Vagina (tissue), 2 donors: ENCODE data around the gene KIAA0408. TPM values are rescaled to one million over a fixed set of nuclear protein-coding genes. Genes with fewer than 3 reads are reported as not detected.
"Not testable (repeated sequence)": the region's sequence is repeated elsewhere in the genome, so short reads cannot be mapped to it uniquely, and the experiment has no call there.

Experiments used
- DNase-seq, 2 donors: peaks; one replicate each; pipeline ENCODE4 v3.0.0-alpha.2; 2017; ENCODE audit errors: extremely low spot score in 2 of 2
- H3K27ac ChIP-seq: fragments of 200-600 bp; sonication (generic); one replicate; pipeline ENCODE4 v1.5.1; 2019
- H3K27me3 ChIP-seq: fragments of 200-600 bp; sonication (generic); one replicate; pipeline ENCODE4 v1.5.1; 2019
- H3K36me3 ChIP-seq, 2 donors: fragments of 200-600 bp; sonication (generic); one replicate each; pipeline ENCODE4 v1.5.1; 2017 to 2019
- H3K4me1 ChIP-seq: fragments of 200-600 bp; sonication (generic); one replicate; pipeline ENCODE4 v1.5.1; 2019
- H3K4me3 ChIP-seq, 2 donors: fragments of 200-600 bp; sonication (generic); 1 replicate in 1 of 2; 2 replicates in 1 of 2; pipeline ENCODE4 v1.5.1; 2016 to 2019
- H3K9me3 ChIP-seq: fragments of 200-600 bp; sonication (generic); one replicate; pipeline ENCODE4 v1.5.1; 2019
- POLR2A ChIP-seq, 2 donors: fragments of 450-650 bp; IDR thresholded peaks; one replicate each; pipeline ENCODE4 v1.6.1; 2017; ENCODE audit warnings: antibody characterized with exemption in 2 of 2, mild to moderate bottlenecking in 2 of 2, moderate library complexity in 2 of 2
- POLR2AphosphoS5 ChIP-seq, 2 donors: sonication (generic); formaldehyde crosslinking; IDR thresholded peaks; one replicate each; pipeline ENCODE4 v1.9.0; 2017; ENCODE audit warnings: antibody characterized with exemption in 2 of 2, mild to moderate bottlenecking in 2 of 2, low read depth in 1 of 2; ENCODE audit not compliant: insufficient read depth in 1 of 2
- intact Hi-C: fragments of 100-400 bp; cut with DNase I; formaldehyde crosslinking; loops from one replicate; pipeline ENCODE4 v1.15.1; 2023
- total RNA-seq: library from RNA; depleted of rRNA; stranded (reverse); fragments of >200 nt; gene quantifications from one replicate; pipeline ENCODE4 v1.2.3, GENCODE V29; 2016
- TF ChIP-seq, protein P1 (sequence below), 3 experiments: fragments of 450-650 bp in 2 of 3; fragments of 200-600 bp in 1 of 3; sonication (generic) in 1 of 3; IDR thresholded peaks; one replicate each; pipeline ENCODE4 v1.5.1; 2017 to 2019; ENCODE audit warnings: antibody characterized with exemption in 3 of 3, mild to moderate bottlenecking in 2 of 3, moderate library complexity in 2 of 3

The KIAA0408 gene
- total RNA-seq, 1 donor from 2014 or later = 4.7 TPM

DNA sequence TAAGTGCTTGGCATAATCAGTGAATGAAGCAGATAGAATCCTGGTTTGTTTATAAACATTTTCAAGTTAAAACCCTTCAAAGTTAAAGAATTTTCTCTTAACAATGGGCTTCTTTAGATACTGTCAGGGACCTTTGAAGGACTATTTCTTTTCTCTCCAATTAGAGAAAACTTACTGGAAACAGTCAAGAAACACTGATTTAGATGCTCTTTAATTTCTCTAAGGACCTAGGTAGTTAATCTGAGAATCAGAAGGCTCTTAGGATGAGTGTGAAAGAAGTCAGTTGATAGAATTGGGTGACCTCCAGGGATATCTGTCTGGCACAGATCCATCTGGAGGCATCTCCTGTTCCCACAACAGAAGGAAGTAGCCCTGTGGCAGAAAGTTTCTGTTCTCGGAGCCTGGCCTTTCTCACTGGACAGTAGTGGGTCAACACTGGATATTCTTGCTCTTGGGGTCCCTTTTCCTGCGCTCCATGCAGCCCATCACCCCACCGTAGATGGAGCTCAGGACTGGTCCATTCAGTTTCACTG lies 22.5 kb downstream of the KIAA0408 start:
- intact Hi-C loops = no loop called here
- Histone ChIP-seq H3K27ac (no peak overlapping the region), H3K4me1 (no peaks in the 10 kb centered on the region), H3K4me3 (no peak overlapping the region), H3K36me3 (no peaks in the 10 kb centered on the region), H3K27me3 (no peaks in the 10 kb centered on the region), H3K9me3 (no peaks in the 10 kb centered on the region)
- TF ChIP-seq POLR2A (IDR thresholded peaks at IDR 0.05) = no peak
- TF ChIP-seq, protein P1, sequence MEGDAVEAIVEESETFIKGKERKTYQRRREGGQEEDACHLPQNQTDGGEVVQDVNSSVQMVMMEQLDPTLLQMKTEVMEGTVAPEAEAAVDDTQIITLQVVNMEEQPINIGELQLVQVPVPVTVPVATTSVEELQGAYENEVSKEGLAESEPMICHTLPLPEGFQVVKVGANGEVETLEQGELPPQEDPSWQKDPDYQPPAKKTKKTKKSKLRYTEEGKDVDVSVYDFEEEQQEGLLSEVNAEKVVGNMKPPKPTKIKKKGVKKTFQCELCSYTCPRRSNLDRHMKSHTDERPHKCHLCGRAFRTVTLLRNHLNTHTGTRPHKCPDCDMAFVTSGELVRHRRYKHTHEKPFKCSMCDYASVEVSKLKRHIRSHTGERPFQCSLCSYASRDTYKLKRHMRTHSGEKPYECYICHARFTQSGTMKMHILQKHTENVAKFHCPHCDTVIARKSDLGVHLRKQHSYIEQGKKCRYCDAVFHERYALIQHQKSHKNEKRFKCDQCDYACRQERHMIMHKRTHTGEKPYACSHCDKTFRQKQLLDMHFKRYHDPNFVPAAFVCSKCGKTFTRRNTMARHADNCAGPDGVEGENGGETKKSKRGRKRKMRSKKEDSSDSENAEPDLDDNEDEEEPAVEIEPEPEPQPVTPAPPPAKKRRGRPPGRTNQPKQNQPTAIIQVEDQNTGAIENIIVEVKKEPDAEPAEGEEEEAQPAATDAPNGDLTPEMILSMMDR (IDR thresholded peaks at IDR 0.05) = no peak
- no peak for TF ChIP-seq POLR2AphosphoS5 (IDR thresholded peaks at IDR 0.05; ENCODE audit: insufficient read depth in 1 of 2, low read depth in 1 of 2)
- no peak for DNase-seq

DNA sequence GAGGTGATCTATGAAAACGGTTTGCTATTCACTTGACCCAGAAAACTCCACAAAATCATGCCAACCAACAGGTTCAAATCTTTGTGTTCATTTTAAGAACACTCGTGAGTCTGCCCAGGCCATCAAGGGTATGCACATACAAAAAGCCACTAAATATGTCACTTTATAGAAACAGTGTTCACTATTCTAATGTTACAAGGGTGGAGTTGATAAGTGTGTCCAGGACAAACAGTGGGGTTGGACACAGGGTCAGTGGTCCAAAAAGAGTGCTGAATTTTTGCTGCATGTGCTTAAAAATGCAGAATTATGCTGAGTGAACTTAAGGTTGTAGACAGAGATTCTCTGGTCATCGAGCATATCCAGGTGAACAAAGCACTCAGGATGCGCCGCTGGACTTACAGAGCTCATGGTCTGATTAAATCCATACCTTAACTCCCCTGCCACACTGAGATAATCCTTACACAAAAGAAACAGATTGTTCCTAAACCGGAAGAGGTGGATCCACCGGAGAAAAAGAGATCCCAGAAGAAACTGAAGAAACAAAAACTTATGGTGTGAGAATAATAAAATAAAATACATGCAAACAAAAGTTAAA lies 23.5 kb downstream of the KIAA0408 start:
- no peak overlapping the region for H3K4me3 ChIP-seq
- no peaks in the 10 kb centered on the region for H3K36me3 ChIP-seq
- H3K9me3 ChIP-seq = no peaks in the 10 kb centered on the region
- intact Hi-C loops = no loop called here
- no peaks in the 10 kb centered on the region for H3K4me1 ChIP-seq
- no peak for DNase-seq
- no peaks in the 10 kb centered on the region for H3K27me3 ChIP-seq
- H3K27ac ChIP-seq = no peak overlapping the region
- TF ChIP-seq POLR2A (IDR thresholded peaks at IDR 0.05) = no peak
- TF ChIP-seq, protein P1 (IDR thresholded peaks at IDR 0.05) = no peak
- TF ChIP-seq POLR2AphosphoS5 (IDR thresholded peaks at IDR 0.05; ENCODE audit: insufficient read depth in 1 of 2, low read depth in 1 of 2) = no peak

DNA sequence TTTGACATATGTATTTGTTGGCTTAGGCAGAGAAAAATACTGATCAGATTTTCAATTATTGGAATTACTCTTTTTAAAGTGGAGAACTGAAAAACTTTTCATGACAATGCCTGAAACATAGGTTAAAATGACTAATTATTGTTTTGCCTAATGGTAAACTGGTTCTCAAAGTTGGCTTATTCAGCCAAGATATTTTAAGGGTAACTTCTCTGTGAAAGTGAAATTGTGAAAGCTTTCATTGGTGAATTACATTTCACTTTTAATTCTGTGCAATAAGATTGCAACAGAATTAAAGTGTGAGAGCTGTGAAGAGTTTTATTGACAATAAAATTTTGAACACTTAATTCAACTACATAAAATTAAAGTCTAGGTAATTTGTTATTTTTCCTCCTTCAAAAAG lies 24.5 kb downstream of the KIAA0408 start:
- H3K36me3 ChIP-seq = no peaks in the 10 kb centered on the region
- DNase-seq = no peak
- H3K4me3 ChIP-seq = no peak overlapping the region
- no peaks in the 10 kb centered on the region for H3K9me3 ChIP-seq
- intact Hi-C loops = no loop called here
- H3K4me1 ChIP-seq = no peaks in the 10 kb centered on the region
- TF ChIP-seq, protein P1 (IDR thresholded peaks at IDR 0.05) = no peak
- H3K27ac ChIP-seq = no peak overlapping the region
- H3K27me3 ChIP-seq = no peaks in the 10 kb centered on the region

DNA sequence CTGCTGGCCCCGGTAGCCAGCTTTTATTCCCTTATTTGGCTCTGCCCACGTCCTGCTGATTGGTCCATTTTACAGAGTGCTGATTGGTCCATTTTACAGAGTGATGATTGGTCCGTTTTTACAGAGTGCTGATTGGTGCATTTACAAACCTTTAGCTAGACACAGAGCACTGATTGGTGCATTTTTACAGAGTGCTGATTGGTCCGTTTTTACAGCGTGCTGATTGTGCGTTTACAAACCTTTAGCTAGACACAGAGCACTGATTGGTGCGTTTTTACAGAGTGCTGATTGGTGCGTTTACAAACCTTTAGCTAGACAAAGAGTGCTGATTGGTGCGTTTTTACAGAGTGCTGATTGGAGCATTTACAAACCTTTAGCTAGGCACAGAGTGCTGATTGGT lies 30.6 kb downstream of the KIAA0408 start:
- DNase-seq, H3K4me3 ChIP-seq, H3K36me3 ChIP-seq, H3K27ac ChIP-seq, H3K27me3 ChIP-seq, H3K9me3 ChIP-seq, intact Hi-C loops, H3K4me1 ChIP-seq: not testable (repeated sequence)

DNA sequence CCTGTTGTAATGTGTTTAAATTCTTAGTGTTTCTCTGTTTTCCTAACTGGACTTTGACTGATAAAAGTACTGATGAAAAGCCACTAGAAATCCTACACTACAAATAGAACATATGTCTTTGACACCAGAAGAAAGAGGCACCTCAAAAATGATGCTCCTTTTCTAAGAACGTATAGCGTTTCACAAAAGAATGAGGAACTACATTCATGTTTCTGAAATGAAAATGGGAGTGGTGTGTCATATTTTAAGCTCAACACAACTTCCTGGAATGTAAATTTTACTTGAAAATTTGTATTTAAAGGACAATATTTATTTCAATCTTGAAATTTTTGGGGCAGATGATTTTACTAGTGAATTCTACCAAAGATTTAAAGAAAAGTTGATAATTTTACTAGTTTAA lies 35.3 kb downstream of the KIAA0408 start:
- no peak overlapping the region for H3K4me3 ChIP-seq
- no peak overlapping the region for H3K27ac ChIP-seq
- H3K4me1 ChIP-seq = peaks cover 4% of the 10 kb centered on the region
- no peak for DNase-seq
- H3K27me3 ChIP-seq = no peaks in the 10 kb centered on the region
- H3K9me3 ChIP-seq = no peaks in the 10 kb centered on the region
- intact Hi-C loops = no loop called here
- no peaks in the 10 kb centered on the region for H3K36me3 ChIP-seq
- TF ChIP-seq, protein P1 (IDR thresholded peaks at IDR 0.05) = no peak
- TF ChIP-seq POLR2AphosphoS5 (IDR thresholded peaks at IDR 0.05; ENCODE audit: insufficient read depth in 1 of 2, low read depth in 1 of 2) (no peak), POLR2A (IDR thresholded peaks at IDR 0.05) (no peak)

DNA sequence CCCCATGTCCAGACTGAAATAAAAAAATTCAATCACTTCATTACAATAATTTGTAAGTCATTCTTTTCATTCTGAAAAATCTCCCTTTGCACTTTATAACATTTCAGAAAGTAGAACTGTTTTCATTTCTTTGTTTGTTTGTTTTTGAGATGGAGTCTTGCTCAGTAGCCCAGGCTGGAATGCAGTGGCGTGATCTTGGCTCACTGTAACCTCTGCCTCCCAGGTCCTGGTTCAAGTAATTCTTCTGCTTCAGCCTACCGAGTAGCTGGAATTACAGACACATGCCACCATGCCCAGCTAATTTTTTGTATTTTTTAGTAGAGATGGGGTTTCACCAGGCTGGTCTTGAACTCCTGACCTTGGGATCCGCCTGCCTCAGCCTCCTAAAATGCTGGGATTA lies 38.0 kb downstream of the KIAA0408 start:
- H3K9me3 ChIP-seq, DNase-seq, H3K27ac ChIP-seq, H3K4me3 ChIP-seq, H3K36me3 ChIP-seq, intact Hi-C loops, H3K4me1 ChIP-seq, H3K27me3 ChIP-seq: not testable (repeated sequence)
